ENCODE data around the gene ZSWIM8.

ZSWIM8 gene

DNA sequence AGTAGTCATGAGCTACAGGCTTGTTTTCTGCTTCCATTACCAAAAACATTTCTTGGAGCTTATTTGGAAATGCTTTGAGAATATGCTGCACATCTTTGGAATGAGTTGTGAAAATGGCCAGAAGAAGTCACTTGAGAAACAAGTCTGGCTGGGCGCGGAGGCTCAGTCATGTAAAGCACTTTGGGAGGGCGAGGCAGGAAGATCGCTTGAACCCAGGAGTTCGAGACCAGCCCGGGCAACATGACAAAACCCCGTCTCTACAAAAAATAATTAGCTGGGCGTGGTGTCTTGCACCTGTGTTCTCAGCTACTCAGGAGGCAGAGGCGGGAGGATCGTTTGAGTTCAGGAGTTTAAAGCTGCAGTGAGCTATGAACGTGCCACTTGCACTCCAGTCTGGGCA, 4.4 kb upstream of the ZSWIM8 start:
- no peak overlapping the region for H2BK12ac ChIP-seq (ENCODE audit: low read length)
- H3K4me3 ChIP-seq (ENCODE audit: low read depth, low read length): peak overlapping the region; percentile 23
- no peaks in the 10 kb centered on the region for H3K27me3 ChIP-seq (ENCODE audit: insufficient read depth, low read length)
- H3K9ac ChIP-seq (ENCODE audit: low read length): no peak overlapping the region
- no peak overlapping the region for H3K18ac ChIP-seq (ENCODE audit: low read length)
- H3K36me3 ChIP-seq (ENCODE audit: control insufficient read depth in 1 of 2, insufficient read depth in 2 of 2, low read length in 2 of 2): peaks cover 14 to 17% of the 10 kb centered on the region in 2 experiments
- H3K4me2 ChIP-seq (ENCODE audit: low read length): peak overlapping the region; percentile 78
- peak overlapping the region; percentile 22 for H3K4ac ChIP-seq (ENCODE audit: low read depth, low read length)
- DNase-seq: peak in 1 of 2 donors; percentile 68
- H2BK5ac ChIP-seq (ENCODE audit: low read depth, low read length, poor library complexity): no peak overlapping the region
- H2BK120ac ChIP-seq (ENCODE audit: insufficient read depth, low read length, poor library complexity): no peak overlapping the region
- H3K79me1 ChIP-seq (ENCODE audit: low read length): peaks cover 12% of the 10 kb centered on the region
- peak overlapping the region; percentile 35 for H4K8ac ChIP-seq (ENCODE audit: low read depth, low read length)
- no peak overlapping the region for H3K14ac ChIP-seq (ENCODE audit: low read length)
- H4K91ac ChIP-seq (ENCODE audit: low read depth, low read length): no peak overlapping the region
- H3K9me3 ChIP-seq (ENCODE audit: insufficient read depth, low read depth, low read length): no peaks in the 10 kb centered on the region
- peaks cover 15% of the 10 kb centered on the region for H3K79me2 ChIP-seq (ENCODE audit: control insufficient read depth, insufficient read depth, low read length, poor library complexity)
- no peak overlapping the region for H3K27ac ChIP-seq (ENCODE audit: low read depth, low read length)
- no peaks in the 10 kb centered on the region for H3K4me1 ChIP-seq (ENCODE audit: control insufficient read depth in 1 of 2, insufficient read depth in 2 of 2, low read length in 2 of 2)
- no peak overlapping the region for H2AK5ac ChIP-seq (ENCODE audit: low read length)
- H4K12ac ChIP-seq (ENCODE audit: low read depth, low read length): peak overlapping the region; percentile 22
- no CpG with 5 or more reads among the region's 11 CpGs for WGBS (ENCODE audit: extremely low coverage, insufficient coverage, insufficient read length)
- H2AFZ ChIP-seq (ENCODE audit: insufficient read depth, low read length, poor library complexity): no peak overlapping the region
- H3K23ac ChIP-seq (ENCODE audit: low read length): no peak overlapping the region

DNA sequence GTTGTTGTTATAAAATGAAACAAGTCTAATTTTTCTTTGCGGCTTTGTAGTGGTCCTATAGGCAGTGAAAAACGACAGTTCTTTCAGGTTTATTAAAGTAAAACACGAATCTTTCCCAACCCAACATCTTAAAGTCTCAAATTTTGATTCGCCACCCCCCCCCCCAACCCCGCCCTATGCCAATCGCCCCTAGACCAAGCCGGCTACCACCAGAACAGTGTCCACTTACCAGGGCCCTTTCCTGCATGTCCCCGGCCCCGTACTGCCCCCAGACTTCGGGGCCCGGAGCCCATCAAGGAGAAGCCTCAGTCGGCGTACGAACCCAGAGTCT, 3.9 kb upstream of the ZSWIM8 start:
- H2BK12ac ChIP-seq (ENCODE audit: low read length): no peak overlapping the region
- peaks cover 12 to 14% of the 10 kb centered on the region in 2 experiments for H3K36me3 ChIP-seq (ENCODE audit: control insufficient read depth in 1 of 2, insufficient read depth in 2 of 2, low read length in 2 of 2)
- H2BK5ac ChIP-seq (ENCODE audit: low read depth, low read length, poor library complexity): peak overlapping the region; percentile 58
- H4K8ac ChIP-seq (ENCODE audit: low read depth, low read length): peak overlapping the region; percentile 86
- H3K4me2 ChIP-seq (ENCODE audit: low read length): peak overlapping the region; percentile 78
- peak overlapping the region; percentile 55 for H2BK120ac ChIP-seq (ENCODE audit: insufficient read depth, low read length, poor library complexity)
- H3K9ac ChIP-seq (ENCODE audit: low read length): peak overlapping the region; percentile 94
- no CpG with 5 or more reads among the region's 14 CpGs for WGBS (ENCODE audit: extremely low coverage, insufficient coverage, insufficient read length)
- H3K79me2 ChIP-seq (ENCODE audit: control insufficient read depth, insufficient read depth, low read length, poor library complexity): peaks cover 19% of the 10 kb centered on the region
- H3K9me3 ChIP-seq (ENCODE audit: insufficient read depth, low read depth, low read length): no peaks in the 10 kb centered on the region
- no peak overlapping the region for H3K23ac ChIP-seq (ENCODE audit: low read length)
- H3K18ac ChIP-seq (ENCODE audit: low read length): peak overlapping the region; percentile 65
- peak overlapping the region; percentile 75 for H4K91ac ChIP-seq (ENCODE audit: low read depth, low read length)
- H3K4me3 ChIP-seq (ENCODE audit: low read depth, low read length): peak overlapping the region; percentile 96
- H3K4me1 ChIP-seq (ENCODE audit: control insufficient read depth in 1 of 2, insufficient read depth in 2 of 2, low read length in 2 of 2): peaks cover 2% of the 10 kb centered on the region in 2 experiments
- peak overlapping the region; percentile 77 for H3K27ac ChIP-seq (ENCODE audit: low read depth, low read length)
- no peak for DNase-seq
- peak overlapping the region; percentile 68 for H3K14ac ChIP-seq (ENCODE audit: low read length)
- H4K12ac ChIP-seq (ENCODE audit: low read depth, low read length): peak overlapping the region; percentile 93
- H2AK5ac ChIP-seq (ENCODE audit: low read length): peak overlapping the region; percentile 73
- peaks cover 13% of the 10 kb centered on the region for H3K79me1 ChIP-seq (ENCODE audit: low read length)
- H3K4ac ChIP-seq (ENCODE audit: low read depth, low read length): peak overlapping the region; percentile 68
- H3K27me3 ChIP-seq (ENCODE audit: insufficient read depth, low read length): no peaks in the 10 kb centered on the region
- peak overlapping the region; percentile 94 for H2AFZ ChIP-seq (ENCODE audit: insufficient read depth, low read length, poor library complexity)

DNA sequence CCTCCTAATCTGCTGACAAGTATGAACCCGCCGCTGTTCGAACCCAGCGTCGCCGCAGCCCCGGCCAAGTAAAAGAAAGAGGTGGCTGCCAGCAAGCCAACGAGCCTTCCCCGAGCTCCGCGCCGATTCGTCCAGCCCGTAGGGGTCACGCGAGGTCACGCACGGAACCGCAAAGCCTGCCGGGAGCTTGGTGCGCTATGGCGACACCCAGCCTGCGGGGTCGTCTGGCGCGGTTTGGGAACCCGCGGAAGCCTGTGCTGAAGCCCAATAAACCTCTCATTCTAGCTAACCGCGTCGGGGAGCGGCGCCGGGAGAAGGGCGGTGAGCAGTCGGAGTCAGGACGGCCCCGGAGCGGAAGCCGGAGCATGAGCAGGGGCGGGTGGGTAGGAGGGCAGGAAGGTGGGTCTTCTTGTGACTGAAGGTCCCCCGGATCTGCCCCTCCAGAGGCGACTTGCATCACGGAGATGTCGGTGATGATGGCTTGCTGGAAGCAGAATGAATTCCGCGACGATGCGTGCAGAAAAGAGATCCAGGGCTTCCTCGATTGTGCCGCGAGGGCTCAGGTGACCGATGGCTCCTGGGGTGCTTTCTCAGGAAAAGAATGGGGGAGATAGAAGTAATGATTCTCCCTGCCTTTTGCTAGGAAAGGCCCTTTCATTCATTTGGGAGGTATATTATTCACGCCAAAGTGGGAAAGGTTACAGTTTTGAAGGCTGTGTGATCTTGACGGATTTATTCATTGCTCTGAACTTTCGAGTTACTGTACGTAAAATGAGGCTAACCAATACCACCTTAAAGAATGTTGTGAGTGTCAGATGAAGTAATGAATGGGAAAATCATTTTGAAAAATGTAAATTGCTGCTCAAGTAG, 3.3 kb upstream of the ZSWIM8 start, which contains the start of gene CHCHD1:
Gene CHCHD1 (plus strand): TSS at position 170 of the 870 bp plus-strand sequence. CDS start 28 bp downstream, at position 198.
- Histone ChIP-seq H4K91ac (ENCODE audit: low read depth, low read length) (peak within 1 kb of the TSS; percentile 99), H3K79me1 (ENCODE audit: low read length) (peaks cover 13% of the 10 kb centered on the region), H3K4me2 (ENCODE audit: low read length) (peak within 1 kb of the TSS; percentile 78), H3K27ac (ENCODE audit: low read depth, low read length) (peak within 1 kb of the TSS; percentile 95), H3K14ac (ENCODE audit: low read length) (peak within 1 kb of the TSS; percentile 99), H3K4me1 (ENCODE audit: control insufficient read depth in 1 of 2, insufficient read depth in 2 of 2, low read length in 2 of 2) (peaks cover 4% of the 10 kb centered on the region in 2 experiments), H3K9me3 (ENCODE audit: insufficient read depth, low read depth, low read length) (no peaks in the 10 kb centered on the region), H2BK120ac (ENCODE audit: insufficient read depth, low read length, poor library complexity) (peak within 1 kb of the TSS; percentile 55), H2BK12ac (ENCODE audit: low read length) (no peak within 1 kb of the TSS), H3K18ac (ENCODE audit: low read length) (peak within 1 kb of the TSS; percentile 100), H3K4ac (ENCODE audit: low read depth, low read length) (peak within 1 kb of the TSS; percentile 100), H3K27me3 (ENCODE audit: insufficient read depth, low read length) (no peaks in the 10 kb centered on the region), H3K36me3 (ENCODE audit: control insufficient read depth in 1 of 2, insufficient read depth in 2 of 2, low read length in 2 of 2) (peaks cover 12 to 14% of the 10 kb centered on the region in 2 experiments), H4K12ac (ENCODE audit: low read depth, low read length) (peak within 1 kb of the TSS; percentile 99), H2AFZ (ENCODE audit: insufficient read depth, low read length, poor library complexity) (peak within 1 kb of the TSS; percentile 94), H3K9ac (ENCODE audit: low read length) (peak within 1 kb of the TSS; percentile 94), H2BK5ac (ENCODE audit: low read depth, low read length, poor library complexity) (peak within 1 kb of the TSS; percentile 96), H4K8ac (ENCODE audit: low read depth, low read length) (peak within 1 kb of the TSS; percentile 100), H3K4me3 (ENCODE audit: low read depth, low read length) (peak within 1 kb of the TSS; percentile 96), H3K79me2 (ENCODE audit: control insufficient read depth, insufficient read depth, low read length, poor library complexity) (peaks cover 21% of the 10 kb centered on the region), H3K23ac (ENCODE audit: low read length) (no peak within 1 kb of the TSS), H2AK5ac (ENCODE audit: low read length) (peak within 1 kb of the TSS; percentile 84)
- DNase-seq: peak; percentile 83 to 91
- no CpG with 5 or more reads among the region's 57 CpGs for WGBS (ENCODE audit: extremely low coverage, insufficient coverage, insufficient read length)

GRCh38 chr10:73782749-73783085, 2.7 kb upstream of the ZSWIM8 start:
- H3K9ac ChIP-seq (ENCODE audit: low read length): no peak overlapping the region
- no peak overlapping the region for H3K18ac ChIP-seq (ENCODE audit: low read length)
- no peaks in the 10 kb centered on the region for H3K9me3 ChIP-seq (ENCODE audit: insufficient read depth, low read depth, low read length)
- no peak overlapping the region for H4K12ac ChIP-seq (ENCODE audit: low read depth, low read length)
- peak overlapping the region; percentile 64 for H3K4ac ChIP-seq (ENCODE audit: low read depth, low read length)
- H3K4me3 ChIP-seq (ENCODE audit: low read depth, low read length): no peak overlapping the region
- no peak overlapping the region for H2AFZ ChIP-seq (ENCODE audit: insufficient read depth, low read length, poor library complexity)
- no peak overlapping the region for H2BK120ac ChIP-seq (ENCODE audit: insufficient read depth, low read length, poor library complexity)
- H2BK5ac ChIP-seq (ENCODE audit: low read depth, low read length, poor library complexity): no peak overlapping the region
- H3K23ac ChIP-seq (ENCODE audit: low read length): no peak overlapping the region
- H3K79me2 ChIP-seq (ENCODE audit: control insufficient read depth, insufficient read depth, low read length, poor library complexity): peaks cover 21% of the 10 kb centered on the region
- no peak overlapping the region for H3K27ac ChIP-seq (ENCODE audit: low read depth, low read length)
- no CpG with 5 or more reads among the region's 2 CpGs for WGBS (ENCODE audit: extremely low coverage, insufficient coverage, insufficient read length)
- no peak overlapping the region for H4K8ac ChIP-seq (ENCODE audit: low read depth, low read length)
- H2AK5ac ChIP-seq (ENCODE audit: low read length): no peak overlapping the region
- H3K4me2 ChIP-seq (ENCODE audit: low read length): peak overlapping the region; percentile 78
- H3K36me3 ChIP-seq (ENCODE audit: control insufficient read depth in 1 of 2, insufficient read depth in 2 of 2, low read length in 2 of 2): peaks cover 10 to 12% of the 10 kb centered on the region in 2 experiments
- H4K91ac ChIP-seq (ENCODE audit: low read depth, low read length): no peak overlapping the region
- DNase-seq: no peak
- H3K79me1 ChIP-seq (ENCODE audit: low read length): peaks cover 13% of the 10 kb centered on the region
- peaks cover 4% of the 10 kb centered on the region in 2 experiments for H3K4me1 ChIP-seq (ENCODE audit: control insufficient read depth in 1 of 2, insufficient read depth in 2 of 2, low read length in 2 of 2)
- no peaks in the 10 kb centered on the region for H3K27me3 ChIP-seq (ENCODE audit: insufficient read depth, low read length)
- no peak overlapping the region for H2BK12ac ChIP-seq (ENCODE audit: low read length)
- H3K14ac ChIP-seq (ENCODE audit: low read length): no peak overlapping the region

All from trophoblast cell (in vitro differentiated cells and primary cell).